Panc1 (cell line): ENCODE results near the gene RADX. TPM values are rescaled to one million over a fixed set of nuclear protein-coding genes. Genes with fewer than 3 reads are reported as not detected.

ENCODE experiments used
- ATAC-seq: fragments of 200-7000 bp; cut with Tn5 transposase; 2 replicates; pipeline ENCODE4 v1.9.1; 2020; ENCODE audit warnings: mild to moderate bottlenecking, moderate library complexity
- BruUV-seq: library from RNA; stranded (reverse); fragments of 400-500 nt; replicated peaks from 2 replicates; lab custom pipeline; 2021; lab: Mats Ljungman, UMichigan
- CTCF ChIA-PET: fragments of 300-600 bp; sonication (Branson Sonifier 250); formaldehyde crosslinking; loops from one replicate; lab custom pipeline; 2022; ENCODE audit warnings: antibody characterized with exemption; lab: Charles Lee
- POLR2A ChIA-PET: fragments of 300-600 bp; sonication (Branson Sonifier 250); formaldehyde crosslinking; loops from one replicate; lab custom pipeline; 2022; ENCODE audit warnings: antibody characterized with exemption; lab: Charles Lee
- DNase-seq: peaks from one replicate; pipeline ENCODE4 v3.0.0-alpha.2; 2010; ENCODE audit warnings: low read depth, low spot score
- H3K27ac ChIP-seq: 2 replicates; pipeline ENCODE4 v1.5.1; 2011; ENCODE audit warnings: mild to moderate bottlenecking, low read length, inconsistent platforms
- H3K27me3 ChIP-seq: fragments of 200-500 bp; sonication (Bioruptor generic); 2 replicates; pipeline ENCODE4 v1.6.0; 2014; ENCODE audit warnings: low read length, inconsistent platforms; ENCODE audit not compliant: control insufficient read depth, insufficient read depth
- H3K36me3 ChIP-seq: fragments of 200-500 bp; sonication (Bioruptor generic); 2 replicates; pipeline ENCODE4 v1.5.1; 2014; ENCODE audit warnings: inconsistent platforms, mild to moderate bottlenecking, low read length, moderate library complexity; ENCODE audit not compliant: control insufficient read depth, insufficient read depth
- H3K4me1 ChIP-seq: 2 replicates; pipeline ENCODE4 v1.5.1; 2011; ENCODE audit warnings: inconsistent platforms, mild to moderate bottlenecking, low read length, moderate library complexity; ENCODE audit not compliant: control insufficient read depth, insufficient read depth
- H3K4me3 ChIP-seq, 2 experiments: 2 replicates each; pipeline ENCODE4 v1.5.1; 2011 to 2012; ENCODE audit warnings: low read depth in 2 of 2, low read length in 2 of 2, mild to moderate bottlenecking in 2 of 2, inconsistent platforms in 1 of 2, moderate library complexity in 1 of 2
- H3K9me3 ChIP-seq: fragments of 200-500 bp; sonication (Bioruptor generic); 2 replicates; pipeline ENCODE4 v1.5.1; 2014; ENCODE audit warnings: low read depth, mild to moderate bottlenecking, inconsistent platforms, low read length, moderate library complexity; ENCODE audit not compliant: control insufficient read depth, insufficient read depth
- CTCF ChIP-seq: fragments of 450-650 bp; IDR thresholded peaks from 2 replicates; pipeline ENCODE4 v1.5.1; 2017; ENCODE audit warnings: mild to moderate bottlenecking
- POLR2AphosphoS5 ChIP-seq: IDR thresholded peaks from 2 replicates; pipeline ENCODE4 v1.6.1; 2012; ENCODE audit warnings: mild to moderate bottlenecking, low read depth, low read length, moderate library complexity
- REST ChIP-seq, 2 experiments: IDR thresholded peaks; 2 replicates each; pipeline ENCODE4 v1.6.1; 2011 to 2012; ENCODE audit warnings: low read depth in 2 of 2, control low read depth in 1 of 2, low read length in 1 of 2, mild to moderate bottlenecking in 1 of 2, moderate library complexity in 1 of 2; ENCODE audit not compliant: insufficient read depth in 1 of 2
- SIN3A ChIP-seq: IDR thresholded peaks from 2 replicates; pipeline ENCODE4 v1.6.1; 2012; ENCODE audit warnings: low read depth, mild to moderate bottlenecking, low read length, moderate library complexity, borderline replicate concordance; ENCODE audit not compliant: insufficient read depth
- TCF7L2 ChIP-seq: IDR thresholded peaks from 2 replicates; pipeline ENCODE4 v1.6.1; 2011; ENCODE audit warnings: mild to moderate bottlenecking, low read depth, low read length, inconsistent platforms
- in situ Hi-C: cut with HindIII; loops from 2 replicates; pipeline ENCODE4 v1.10.0; 2016; ENCODE audit warnings: low sequenced_read_pairs, low pct_unique_long_range_greater_than_20kb
- intact Hi-C: fragments of 100-400 bp; cut with micrococcal nuclease; formaldehyde crosslinking; loops from one replicate; pipeline ENCODE4 v1.10.0; 2022; ENCODE audit not compliant: unreplicated experiment
- total RNA-seq: library from RNA; stranded (reverse); gene quantifications from one replicate; pipeline ENCODE4 v1.2.1, GENCODE V29; 2021; ENCODE audit not compliant: unreplicated experiment

The RADX gene
- total RNA-seq, 1 experiment from 2014 or later = 5.2 TPM

GRCh38 chrX:106585478-106585877, 26.3 kb upstream of the RADX start:
- TF ChIP-seq REST (IDR thresholded peaks at IDR 0.05; ENCODE audit: insufficient read depth in 1 of 2, low read depth in 2 of 2, low read length in 1 of 2) (no peak), SIN3A (no peak), TCF7L2 (no peak), POLR2AphosphoS5 (no peak)
- intact Hi-C loops = no loop called here
- Histone ChIP-seq H3K36me3 (no peaks in the 10 kb centered on the region), H3K27me3 (no peaks in the 10 kb centered on the region), H3K4me3 (no peak overlapping the region), H3K4me1 (no peaks in the 10 kb centered on the region), H3K27ac (no peak overlapping the region), H3K9me3 (no peaks in the 10 kb centered on the region)
- ATAC-seq = no peak
- DNase-seq = no peak
- no TSS peak for BruUV-seq
- in situ Hi-C loops = no loop called here
- CTCF ChIA-PET = no interaction called here
- POLR2A ChIA-PET = no interaction called here

GRCh38 chrX:106588801-106589200, 23.0 kb upstream of the RADX start:
- BruUV-seq = no TSS peak
- CTCF ChIA-PET = no interaction called here
- no peaks in the 10 kb centered on the region for H3K27me3 ChIP-seq
- in situ Hi-C loops (no loop called here), intact Hi-C loops (no loop called here)
- no peak overlapping the region for H3K4me3 ChIP-seq
- H3K4me1 ChIP-seq = no peaks in the 10 kb centered on the region
- H3K36me3 ChIP-seq = no peaks in the 10 kb centered on the region
- POLR2A ChIA-PET = no interaction called here
- H3K27ac ChIP-seq = no peak overlapping the region
- no peak for TF ChIP-seq REST (IDR thresholded peaks at IDR 0.05; ENCODE audit: insufficient read depth in 1 of 2, low read depth in 2 of 2, low read length in 1 of 2)
- TF ChIP-seq TCF7L2 = no peak
- ATAC-seq (no peak), DNase-seq (no peak)
- no peaks in the 10 kb centered on the region for H3K9me3 ChIP-seq

GRCh38 chrX:106599411-106599810, 12.4 kb upstream of the RADX start:
- ChIA-PET POLR2A (no interaction called here), CTCF (no interaction called here)
- no peak overlapping the region for H3K27ac ChIP-seq
- no TSS peak for BruUV-seq
- no peaks in the 10 kb centered on the region for H3K4me1 ChIP-seq
- ATAC-seq (no peak), DNase-seq (no peak)
- intact Hi-C loops (no loop called here), in situ Hi-C loops (no loop called here)
- H3K9me3 ChIP-seq = no peaks in the 10 kb centered on the region
- H3K27me3 ChIP-seq = no peaks in the 10 kb centered on the region; the same call in 1 of the 2 replicates
- H3K4me3 ChIP-seq = no peak overlapping the region
- no peaks in the 10 kb centered on the region for H3K36me3 ChIP-seq
- TF ChIP-seq TCF7L2 (no peak), REST (IDR thresholded peaks at IDR 0.05; ENCODE audit: insufficient read depth in 1 of 2, low read depth in 2 of 2, low read length in 1 of 2) (no peak), CTCF (no peak), POLR2AphosphoS5 (no peak), SIN3A (no peak)
